Hepatocyte (in vitro differentiated cells): Measurements from ENCODE around the gene TRMT44. TPM values are rescaled to one million over a fixed set of nuclear protein-coding genes. Genes with fewer than 3 reads are reported as not detected.

Source experiments
- DNase-seq: peaks from one replicate; pipeline ENCODE4 v3.0.0-alpha.2; 2016; ENCODE audit warnings: low spot score
- H2AFZ ChIP-seq: fragments of 200-600 bp; sonication (generic); 2 replicates; pipeline ENCODE4 v1.6.0; 2016; ENCODE audit warnings: antibody characterized with exemption, mild to moderate bottlenecking
- H3K27ac ChIP-seq: fragments of 200-600 bp; sonication (generic); 2 replicates; pipeline ENCODE4 v1.5.1; 2016; ENCODE audit warnings: mild to moderate bottlenecking
- H3K27me3 ChIP-seq: fragments of 200-600 bp; sonication (generic); 2 replicates; pipeline ENCODE4 v1.6.1; 2016
- H3K36me3 ChIP-seq: fragments of 200-600 bp; sonication (generic); replicated peaks from 2 replicates; pipeline ENCODE4 v1.5.1; 2016; ENCODE audit warnings: low read depth; ENCODE audit not compliant: insufficient read depth
- H3K4me1 ChIP-seq: fragments of 200-600 bp; sonication (generic); 2 replicates; pipeline ENCODE4 v1.5.1; 2016; ENCODE audit warnings: mild to moderate bottlenecking, moderate library complexity; ENCODE audit not compliant: insufficient read depth
- H3K4me2 ChIP-seq: fragments of 200-600 bp; sonication (generic); 2 replicates; pipeline ENCODE4 v1.6.0; 2016
- H3K4me3 ChIP-seq: fragments of 200-600 bp; sonication (generic); 2 replicates; pipeline ENCODE4 v1.5.1; 2016; ENCODE audit warnings: mild to moderate bottlenecking
- H3K79me2 ChIP-seq: fragments of 200-600 bp; sonication (generic); 2 replicates; pipeline ENCODE4 v1.6.0; 2017; ENCODE audit warnings: mild to moderate bottlenecking
- H3K9me2 ChIP-seq: fragments of 200-600 bp; sonication (generic); replicated peaks from 2 replicates; pipeline ENCODE4 v1.6.0; 2017; ENCODE audit warnings: mild to moderate bottlenecking; ENCODE audit not compliant: insufficient read depth
- H3K9me3 ChIP-seq: fragments of 200-600 bp; sonication (generic); 2 replicates; pipeline ENCODE4 v1.5.1; 2016; ENCODE audit warnings: low read depth, mild to moderate bottlenecking
- H4K20me1 ChIP-seq: fragments of 200-600 bp; sonication (generic); 2 replicates; pipeline ENCODE4 v1.6.0; 2016; ENCODE audit warnings: mild to moderate bottlenecking; ENCODE audit not compliant: insufficient read depth, poor library complexity, severe bottlenecking
- CTCF ChIP-seq: fragments of 200-600 bp; sonication (generic); IDR thresholded peaks from 2 replicates; pipeline ENCODE4 v1.5.1; 2016; ENCODE audit warnings: antibody characterized with exemption, mild to moderate bottlenecking; ENCODE audit not compliant: poor library complexity
- EZH2 ChIP-seq: fragments of 200-600 bp; sonication (generic); IDR thresholded peaks from 2 replicates; pipeline ENCODE4 v1.6.1; 2016; ENCODE audit warnings: antibody characterized with exemption, mild to moderate bottlenecking, borderline replicate concordance
- EZH2phosphoT487 ChIP-seq: fragments of 200-600 bp; sonication (generic); IDR thresholded peaks from one replicate; pipeline ENCODE4 v1.6.1; 2018; ENCODE audit warnings: antibody characterized with exemption, mild to moderate bottlenecking, low read depth, moderate library complexity; ENCODE audit not compliant: unreplicated experiment, severe bottlenecking
- WGBS: methylation state at CpG from one replicate; pipeline ENCODE4 v1.1.6; 2016; ENCODE audit warnings: low lambda C conversion rate; ENCODE audit errors: missing lambda C conversion rate; 5-methylcytosine and 5-hydroxymethylcytosine counted together
- polyA plus RNA-seq: library from polyadenylated mRNA; unstranded; fragments of >200 nt; fragmentation: Nextera tagmentation; extraction: Ambion mirVana; gene quantifications from 2 replicates; pipeline ENCODE4 v1.2.1, GENCODE V29; 2016
- total RNA-seq: library from RNA; depleted of rRNA; stranded (reverse); fragments of >200 nt; gene quantifications from 2 replicates; pipeline ENCODE4 v1.2.3, GENCODE V29; 2014

Gene TRMT44
- total and polyA plus RNA-seq, 2 experiments from 2014 or later: 8.2 to 13.2 TPM

DNA sequence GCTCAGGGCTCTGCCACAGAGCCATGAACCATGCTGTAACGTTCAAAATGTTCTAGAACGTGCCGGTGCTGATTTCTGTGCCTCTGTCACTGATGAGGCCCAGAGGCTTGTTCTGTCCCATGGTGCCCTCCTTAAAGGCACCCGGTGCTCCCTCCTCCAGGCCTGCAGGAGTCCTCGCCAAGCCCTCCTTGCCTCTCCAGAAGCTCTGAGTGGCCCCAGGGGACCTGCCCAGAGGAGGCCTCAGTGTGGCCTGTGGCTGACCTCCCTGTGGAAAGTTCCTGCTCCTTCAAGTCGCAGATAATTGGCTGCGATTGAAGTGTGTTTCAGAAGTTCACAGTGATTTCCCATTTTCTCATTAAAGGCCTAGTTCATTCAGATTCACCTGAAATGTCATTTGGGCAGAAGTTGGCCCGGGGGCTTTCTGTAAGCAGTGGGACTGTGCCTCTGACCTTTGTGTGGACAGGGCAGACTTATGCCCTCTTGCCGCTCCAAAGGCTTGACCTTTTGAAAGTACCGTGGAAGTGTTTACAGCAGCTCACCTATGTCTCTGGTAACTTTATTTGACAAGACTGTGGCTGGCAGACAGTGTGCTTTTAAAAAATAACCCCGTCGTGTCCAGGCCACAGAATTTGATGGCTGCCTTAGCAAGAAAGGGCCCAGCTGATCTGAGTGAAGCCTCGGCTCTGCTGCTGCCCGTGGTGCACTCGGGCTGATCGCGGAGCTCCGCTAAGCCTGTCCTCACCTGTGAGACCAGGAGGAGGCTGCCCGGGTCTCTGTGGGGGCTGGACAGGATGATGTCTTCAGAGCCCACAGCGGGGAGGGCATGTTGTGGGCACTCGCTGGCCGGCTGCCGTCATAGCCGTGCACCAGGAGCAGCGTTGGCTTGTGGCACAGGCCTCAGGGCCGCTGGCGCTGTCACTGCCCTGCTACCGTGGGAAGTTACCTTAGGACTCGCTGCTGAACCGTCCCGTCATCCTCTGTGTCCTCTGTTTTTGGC, 25.3 kb downstream of the TRMT44 start:
- Histone ChIP-seq H3K79me2 (no peaks in the 10 kb centered on the region), H3K27ac (no peak overlapping the region), H4K20me1 (no peaks in the 10 kb centered on the region), H3K27me3 (no peaks in the 10 kb centered on the region), H2AFZ (no peak overlapping the region), H3K4me2 (no peak overlapping the region), H3K9me2 (no peaks in the 10 kb centered on the region), H3K9me3 (no peaks in the 10 kb centered on the region), H3K36me3 (no peaks in the 10 kb centered on the region), H3K4me1 (no peaks in the 10 kb centered on the region), H3K4me3 (no peak overlapping the region)
- DNase-seq: no peak
- WGBS: 88% methylated on average over 31 of the region's 31 CpGs
- TF ChIP-seq CTCF (no peak), EZH2phosphoT487 (no peak), EZH2 (no peak)

DNA sequence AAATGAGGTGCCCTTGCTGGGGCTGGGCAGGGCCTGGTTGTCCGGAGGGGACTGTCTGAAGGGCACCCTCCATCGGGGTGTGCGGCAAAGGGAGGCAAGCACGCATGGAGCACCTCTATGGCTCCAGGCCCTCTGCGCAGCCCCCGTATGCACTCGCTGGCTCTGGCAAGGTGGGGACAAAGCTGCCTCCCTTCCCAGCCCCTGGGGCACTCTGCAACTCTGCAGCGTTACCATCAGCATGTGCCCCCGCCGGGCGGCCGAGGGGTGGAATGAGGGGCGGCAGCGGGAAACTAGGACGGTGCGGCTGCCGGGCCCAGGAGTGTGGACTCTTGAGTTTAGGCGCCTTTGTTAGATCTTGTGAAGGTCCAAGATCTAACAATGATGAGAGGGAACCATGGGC, 26.4 kb downstream of the TRMT44 start:
- WGBS: 93% methylated on average over 16 of the region's 18 CpGs
- no peak overlapping the region for H3K27ac ChIP-seq
- no peak overlapping the region for H2AFZ ChIP-seq
- no peaks in the 10 kb centered on the region for H3K27me3 ChIP-seq
- H3K4me1 ChIP-seq: peaks cover 3% of the 10 kb centered on the region
- no peak for DNase-seq
- H3K9me2 ChIP-seq: no peaks in the 10 kb centered on the region
- no peaks in the 10 kb centered on the region for H4K20me1 ChIP-seq
- H3K9me3 ChIP-seq: no peaks in the 10 kb centered on the region
- no peak overlapping the region for H3K4me3 ChIP-seq
- no peak overlapping the region for H3K4me2 ChIP-seq
- no peaks in the 10 kb centered on the region for H3K36me3 ChIP-seq
- no peaks in the 10 kb centered on the region for H3K79me2 ChIP-seq
- TF ChIP-seq EZH2phosphoT487 (no peak), EZH2 (no peak)

DNA sequence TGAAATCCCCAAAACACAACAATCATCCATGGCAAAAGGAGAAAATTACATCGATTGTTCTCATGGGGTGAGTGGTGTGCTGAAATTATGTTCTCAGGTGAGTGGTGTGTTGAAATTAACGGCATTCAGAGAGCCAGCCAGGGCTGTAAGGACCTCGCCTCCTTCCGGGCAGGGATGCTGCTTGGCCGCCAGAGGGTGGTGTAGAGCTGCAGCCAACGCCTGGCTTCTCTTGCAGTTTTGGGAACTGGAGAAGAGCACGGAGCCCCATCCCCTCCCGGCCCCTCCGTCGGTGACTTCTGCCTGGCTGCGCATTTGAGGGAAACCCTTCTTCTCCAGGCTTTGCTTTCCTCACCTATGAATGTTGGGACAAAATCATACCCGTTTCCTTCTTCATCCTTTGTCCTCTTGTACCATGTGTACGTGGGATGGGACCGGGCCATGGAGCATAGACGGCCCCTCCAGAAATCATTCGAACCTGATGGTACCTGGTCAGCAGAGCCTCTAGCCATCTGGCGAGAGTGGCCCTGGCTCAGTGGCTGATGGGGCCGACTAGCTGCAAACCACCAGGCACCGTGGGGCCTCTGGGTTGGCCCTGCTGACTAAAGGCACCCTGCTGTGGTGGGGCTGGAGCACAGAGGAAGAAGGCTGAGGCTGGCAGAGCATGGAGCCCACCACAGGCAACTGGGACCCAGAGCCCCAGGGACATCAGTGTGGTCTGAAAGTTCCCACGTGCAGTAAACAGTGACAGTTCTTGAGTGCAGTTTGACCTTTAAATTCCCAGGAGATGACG, 28.4 kb downstream of the TRMT44 start:
- Histone ChIP-seq H3K9me3 (no peaks in the 10 kb centered on the region), H3K36me3 (no peaks in the 10 kb centered on the region), H3K27ac (no peak overlapping the region), H3K4me2 (no peak overlapping the region), H4K20me1 (no peaks in the 10 kb centered on the region), H3K79me2 (no peaks in the 10 kb centered on the region), H3K4me3 (no peak overlapping the region), H3K4me1 (peaks cover 21% of the 10 kb centered on the region), H2AFZ (no peak overlapping the region), H3K9me2 (no peaks in the 10 kb centered on the region), H3K27me3 (no peaks in the 10 kb centered on the region)
- no peak for TF ChIP-seq EZH2
- TF ChIP-seq CTCF: peak; percentile 90
- no peak for TF ChIP-seq EZH2phosphoT487
- peak; percentile 84 for DNase-seq
- WGBS: 50% methylated on average over 21 of the region's 21 CpGs

DNA sequence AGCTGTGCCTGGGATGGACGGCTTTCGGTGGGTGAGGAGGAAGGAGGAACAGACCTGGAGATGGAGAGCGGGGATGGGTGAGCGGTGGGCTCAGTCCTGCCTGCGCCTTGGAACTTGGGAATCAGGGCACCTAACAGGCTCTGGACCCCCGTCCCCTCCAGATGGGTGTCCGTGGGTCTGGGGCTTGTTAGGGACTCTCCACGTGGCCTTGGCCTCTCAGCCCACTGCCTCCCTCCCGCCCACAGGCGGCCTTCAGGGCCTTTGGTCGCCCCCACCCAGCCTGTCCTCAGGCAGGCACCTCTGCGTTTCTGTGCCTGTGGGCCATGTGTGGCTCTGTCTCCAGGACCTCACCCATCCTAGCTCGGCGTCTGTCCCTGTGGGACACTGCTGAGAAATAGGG, 29.0 kb downstream of the TRMT44 start:
- no peak overlapping the region for H2AFZ ChIP-seq
- no peak overlapping the region for H3K4me2 ChIP-seq
- no peaks in the 10 kb centered on the region for H4K20me1 ChIP-seq
- no peaks in the 10 kb centered on the region for H3K79me2 ChIP-seq
- DNase-seq: no peak
- no peaks in the 10 kb centered on the region for H3K9me3 ChIP-seq
- 97% methylated on average over 12 of the region's 14 CpGs for WGBS
- no peak overlapping the region for H3K4me3 ChIP-seq
- no peaks in the 10 kb centered on the region for H3K27me3 ChIP-seq
- no peak overlapping the region for H3K27ac ChIP-seq
- H3K36me3 ChIP-seq: no peaks in the 10 kb centered on the region
- peaks cover 26% of the 10 kb centered on the region for H3K4me1 ChIP-seq
- H3K9me2 ChIP-seq: no peaks in the 10 kb centered on the region
- TF ChIP-seq CTCF (no peak), EZH2phosphoT487 (no peak)
